ENCODE measurements around the gene ASB5.

GRCh38 chr4:176292920-176293319, 23.9 kb upstream of the ASB5 start:
- TF ChIP-seq CTCF (IDR thresholded peaks at IDR 0.05) (no peak), POLR2AphosphoS5 (IDR thresholded peaks at IDR 0.05) (no peak), POLR2A (IDR thresholded peaks at IDR 0.05) (no peak)
